DMS79 treated with DMSO at 0.1 percent for 48 hours (cell line): ENCODE measurements around the gene ENTPD8.

Experiments used
- DNase-seq: peaks from one replicate; lab custom pipeline; 2025; lab: John Stamatoyannopoulos, UW

The ENTPD8 gene

GRCh38 chr9:137431416-137431931, 9.7 kb downstream of the ENTPD8 start:
- no peak for DNase-seq

GRCh38 chr9:137430723-137431415, 10.3 kb downstream of the ENTPD8 start:
- DNase-seq = no peak

- no peak for DNase-seq
These were observed 11.0 kb downstream of the ENTPD8 start for GRCh38 chr9:137429974-137430722.

GRCh38 chr9:137429546-137429890, 11.6 kb downstream of the ENTPD8 start:
- no peak for DNase-seq

- no peak for DNase-seq
These were observed 12.2 kb downstream of the ENTPD8 start for GRCh38 chr9:137428841-137429545.

GRCh38 chr9:137428311-137428630, 12.9 kb downstream of the ENTPD8 start:
- no peak for DNase-seq

- no peak for DNase-seq
These were observed 13.5 kb downstream of the ENTPD8 start for GRCh38 chr9:137427454-137428310.

GRCh38 chr9:137426018-137426681, 15.0 kb downstream of the ENTPD8 start:
- no peak for DNase-seq

GRCh38 chr9:137423514-137424291, 17.5 kb downstream of the ENTPD8 start:
- no peak for DNase-seq

GRCh38 chr9:137422604-137423513, 18.3 kb downstream of the ENTPD8 start, which contains the start of the genes EXD3 and NOXA1:
Gene EXD3, minus strand, starts transcription at chr9:137423162. Its CDS starts 27,805 bp downstream, at chr9:137395357.
Gene NOXA1, plus strand, starts transcription at chr9:137423393. Its CDS starts 137 bp downstream, at chr9:137423530.
- DNase-seq = peak; percentile 82

GRCh38 chr9:137421838-137422603, 19.1 kb downstream of the ENTPD8 start:
- no peak for DNase-seq

- DNase-seq = no peak
These were observed 23.8 kb downstream of the ENTPD8 start for GRCh38 chr9:137417161-137418021.

- no peak for DNase-seq
These were observed 24.5 kb downstream of the ENTPD8 start for GRCh38 chr9:137416563-137417151.

- DNase-seq = no peak
These were observed 25.1 kb downstream of the ENTPD8 start for GRCh38 chr9:137416006-137416562.

- DNase-seq = no peak
These were observed 25.7 kb downstream of the ENTPD8 start for GRCh38 chr9:137415451-137415850.

GRCh38 chr9:137412431-137412830, 28.7 kb downstream of the ENTPD8 start:
- no peak for DNase-seq
